SK-N-SH (cell line): ENCODE data around the gene HCN1. TPM values are rescaled to one million over a fixed set of nuclear protein-coding genes. Genes with fewer than 3 reads are reported as not detected.

ENCODE experiments used
- CTCF ChIA-PET: fragments of 300-600, 350-600 bp; formaldehyde crosslinking; extraction: SDS; loops from one replicate; lab custom pipeline; 2021; lab: Yijun Ruan, JAX
- POLR2A ChIA-PET: fragments of 350-600 bp; sonication (Branson Sonifier 250); formaldehyde crosslinking; extraction: SDS; loops from one replicate; lab custom pipeline; 2020; ENCODE audit warnings: antibody characterized with exemption, inconsistent platforms; lab: Yijun Ruan, JAX
- DNase-seq: peaks from one replicate; pipeline ENCODE4 v3.0.0; 2012
- H2AFZ ChIP-seq: fragments of 200-600 bp; sonication (generic); 2 replicates; pipeline ENCODE4 v1.8.1; 2016; ENCODE audit warnings: antibody characterized with exemption, mild to moderate bottlenecking, low read depth
- H3F3A ChIP-seq: fragments of 200-600 bp; sonication (generic); replicated peaks from 2 replicates; pipeline ENCODE3; 2016; ENCODE audit warnings: antibody characterized with exemption, mild to moderate bottlenecking; ENCODE audit not compliant: insufficient read depth
- H3K27ac ChIP-seq, 2 experiments: fragments of 200-500 bp in 1 of 2; fragments of 200-600 bp in 1 of 2; sonication (Bioruptor generic) in 1 of 2; sonication (generic), shearing (Covaris generic) in 1 of 2; 2 replicates each; pipeline versions ENCODE4 v1.5.1 to v1.6.1; 2014 to 2016; ENCODE audit warnings: low read depth in 2 of 2, inconsistent platforms in 1 of 2, low read length in 1 of 2, mild to moderate bottlenecking in 1 of 2, mixed read lengths in 1 of 2
- H3K27me3 ChIP-seq: fragments of 200-600 bp; sonication (generic), shearing (Covaris generic); 2 replicates; pipeline ENCODE4 v1.6.1; 2016; ENCODE audit warnings: mixed run types; ENCODE audit not compliant: insufficient read depth
- H3K36me3 ChIP-seq, 2 experiments: fragments of 200-500 bp in 1 of 2; fragments of 200-600 bp in 1 of 2; sonication (Bioruptor generic) in 1 of 2; sonication (generic) in 1 of 2; replicated peaks in 1 of 2; 2 replicates each; pipeline versions ENCODE3 to v1.5.1; 2014 to 2016; ENCODE audit warnings: low read length in 1 of 2, mild to moderate bottlenecking in 1 of 2; ENCODE audit not compliant: insufficient read depth in 2 of 2, control insufficient read depth in 1 of 2
- H3K4me1 ChIP-seq, 2 experiments: fragments of 200-500 bp in 1 of 2; fragments of 200-600 bp in 1 of 2; sonication (Bioruptor generic) in 1 of 2; sonication (generic), shearing (Covaris generic) in 1 of 2; 2 replicates each; pipeline versions ENCODE4 v1.5.1 to v1.6.1; 2014 to 2016; ENCODE audit warnings: low read depth in 1 of 2, low read length in 1 of 2, mixed run types in 1 of 2; ENCODE audit not compliant: insufficient read depth in 2 of 2, control insufficient read depth in 1 of 2
- H3K4me2 ChIP-seq: fragments of 200-600 bp; sonication (generic), shearing (Covaris generic); 2 replicates; pipeline ENCODE4 v1.6.1; 2017; ENCODE audit warnings: mixed run types
- H3K4me3 ChIP-seq, 2 experiments: fragments of 200-500 bp in 1 of 2; fragments of 200-600 bp in 1 of 2; sonication (Bioruptor generic) in 1 of 2; sonication (generic), shearing (Covaris generic) in 1 of 2; 2 replicates each; pipeline versions ENCODE4 v1.5.1 to v1.8.1; 2014 to 2016; ENCODE audit warnings: low read depth in 2 of 2, inconsistent platforms in 1 of 2, low read length in 1 of 2, mild to moderate bottlenecking in 1 of 2, mixed read lengths in 1 of 2, moderate library complexity in 1 of 2
- H3K79me2 ChIP-seq: fragments of 200-600 bp; sonication (generic); 2 replicates; pipeline ENCODE4 v1.8.1; 2017; ENCODE audit warnings: mild to moderate bottlenecking; ENCODE audit not compliant: insufficient read depth
- H3K9ac ChIP-seq: fragments of 200-600 bp; sonication (generic); 2 replicates; pipeline ENCODE4 v1.6.1; 2017; ENCODE audit warnings: mixed run types
- H3K9me2 ChIP-seq: fragments of 200-600 bp; sonication (generic); 2 replicates; pipeline ENCODE4 v1.6.1; 2017; ENCODE audit warnings: mixed run types
- H3K9me3 ChIP-seq: fragments of 200-600 bp; sonication (generic); 2 replicates; pipeline ENCODE4 v1.6.1; 2017; ENCODE audit warnings: mixed run types, mild to moderate bottlenecking, moderate library complexity
- H4K20me1 ChIP-seq: fragments of 200-600 bp; sonication (generic); 2 replicates; pipeline ENCODE4 v1.6.1; 2017; ENCODE audit warnings: mild to moderate bottlenecking, mixed run types; ENCODE audit not compliant: insufficient read depth
- CHD2 ChIP-seq: fragments of 150-350 bp; IDR thresholded peaks from 2 replicates; pipeline ENCODE4 v1.6.1; 2018; ENCODE audit warnings: low read length; ENCODE audit not compliant: partially characterized antibody
- ELF1 ChIP-seq: IDR thresholded peaks from 2 replicates; pipeline ENCODE4 v1.4.0; 2012
- EP300 ChIP-seq, 2 experiments: IDR thresholded peaks; 2 replicates each; pipeline versions ENCODE4 v1.4.0 to v1.6.1; 2012; ENCODE audit warnings: borderline replicate concordance in 1 of 2, low read depth in 1 of 2, low read length in 1 of 2
- EZH2phosphoT487 ChIP-seq: fragments of 200-600 bp; sonication (generic); IDR thresholded peaks from 2 replicates; pipeline ENCODE4 v1.6.1; 2017; ENCODE audit warnings: low read depth, mixed run types, mild to moderate bottlenecking, antibody characterized with exemption, moderate library complexity, borderline replicate concordance
- FOSL2 ChIP-seq: IDR thresholded peaks from 2 replicates; pipeline ENCODE4 v1.4.0; 2012; ENCODE audit warnings: low read depth, mild to moderate bottlenecking, moderate library complexity, borderline replicate concordance
- FOXJ3 ChIP-seq: sonication (generic); formaldehyde crosslinking; IDR thresholded peaks from 2 replicates; pipeline ENCODE4 v1.5.1; 2020; ENCODE audit warnings: mild to moderate bottlenecking, missing genetic modification reagents
- GATA2 ChIP-seq: sonication (generic); formaldehyde crosslinking; IDR thresholded peaks from 2 replicates; pipeline ENCODE4 v1.5.0; 2020; ENCODE audit warnings: mild to moderate bottlenecking, missing genetic modification reagents
- JUND ChIP-seq: IDR thresholded peaks from 2 replicates; pipeline ENCODE4 v1.4.0; 2012
- NFIC ChIP-seq: IDR thresholded peaks from 2 replicates; pipeline ENCODE4 v1.4.0; 2012; ENCODE audit warnings: borderline replicate concordance
- NRF1 ChIP-seq: IDR thresholded peaks from 2 replicates; pipeline ENCODE4 v1.6.1; 2012; ENCODE audit warnings: low read depth, mild to moderate bottlenecking, low read length
- PBX3 ChIP-seq: IDR thresholded peaks from 2 replicates; pipeline ENCODE4; 2012
- POLR2AphosphoS5 ChIP-seq: IDR thresholded peaks from 2 replicates; pipeline ENCODE4 v1.6.1; 2012; ENCODE audit warnings: low read depth, low read length
- RCOR1 ChIP-seq: fragments of 150-350 bp; IDR thresholded peaks from 2 replicates; pipeline ENCODE4 v1.6.1; 2017; ENCODE audit warnings: antibody characterized with exemption, low read length
- REST ChIP-seq: IDR thresholded peaks from 2 replicates; pipeline ENCODE4 v1.6.1; 2012; ENCODE audit warnings: mild to moderate bottlenecking, low read depth, low read length, moderate library complexity
- RFX5 ChIP-seq: IDR thresholded peaks from 2 replicates; pipeline ENCODE4 v1.6.1; 2012; ENCODE audit warnings: mild to moderate bottlenecking, improper control_type of control experiment, low read length
- RXRA ChIP-seq: IDR thresholded peaks from 2 replicates; pipeline ENCODE4 v1.4.0; 2012; ENCODE audit warnings: low read depth, mild to moderate bottlenecking, borderline replicate concordance
- SIN3A ChIP-seq: IDR thresholded peaks from 2 replicates; pipeline ENCODE4 v1.6.1; 2012; ENCODE audit warnings: low read depth, mild to moderate bottlenecking, low read length, moderate library complexity, borderline replicate concordance
- TEAD4 ChIP-seq: IDR thresholded peaks from 2 replicates; pipeline ENCODE4 v1.4.0; 2012; ENCODE audit warnings: mild to moderate bottlenecking, borderline replicate concordance; ENCODE audit not compliant: insufficient read depth
- WGBS: methylation state at CpG from one replicate; pipeline ENCODE4 v1.1.6; 2017; ENCODE audit warnings: low lambda C conversion rate; 5-methylcytosine and 5-hydroxymethylcytosine counted together
- polyA plus RNA-seq, 3 experiments: library from polyadenylated mRNA; depleted of rRNA; stranded (reverse); fragments of >200 nt; gene quantifications; 2 replicates each; pipeline ENCODE4 v1.2.3, GENCODE V29; 2012

The HCN1 gene
- polyA plus RNA-seq, 1 of the 3 experiments (the other 2 are of a cell fraction), result not detected

GRCh38 chr5:45260292-45260691, 435.9 kb downstream of the HCN1 start:
- H3K36me3 ChIP-seq, result no peaks in the 10 kb centered on the region
- 1% methylated on average over 3 of the region's 3 CpGs for WGBS
- H3K9ac ChIP-seq, result no peak overlapping the region
- ChIA-PET POLR2A (no interaction called here), CTCF (no interaction called here)
- no peaks in the 10 kb centered on the region for H3F3A ChIP-seq
- no peak overlapping the region for H3K27ac ChIP-seq
- no peak overlapping the region for H2AFZ ChIP-seq
- no peaks in the 10 kb centered on the region for H3K9me3 ChIP-seq
- no peaks in the 10 kb centered on the region for H3K79me2 ChIP-seq
- no peak overlapping the region for H3K4me3 ChIP-seq
- no peaks in the 10 kb centered on the region; a peak in 1 of 4 replicates for H3K4me1 ChIP-seq
- H3K4me2 ChIP-seq, result no peak overlapping the region
- H3K27me3 ChIP-seq, result peaks cover 7% of the 10 kb centered on the region; the same call in 1 of the 2 replicates
- DNase-seq, result no peak
- H3K9me2 ChIP-seq, result no peaks in the 10 kb centered on the region
- no peak for TF ChIP-seq TEAD4
- no peak for TF ChIP-seq PBX3
- no peak for TF ChIP-seq EP300 (IDR thresholded peaks at IDR 0.05; ENCODE audit: borderline replicate concordance in 1 of 2, low read depth in 1 of 2, low read length in 1 of 2)
- TF ChIP-seq JUND, result no peak
- no peak for TF ChIP-seq EZH2phosphoT487
- no peaks in the 10 kb centered on the region for H4K20me1 ChIP-seq

- no peaks in the 10 kb centered on the region for H3K4me1 ChIP-seq
- no peaks in the 10 kb centered on the region for H3K9me3 ChIP-seq
- no peak overlapping the region for H3K4me3 ChIP-seq
- H2AFZ ChIP-seq, result no peak overlapping the region
- no peak for TF ChIP-seq FOSL2
- H4K20me1 ChIP-seq, result no peaks in the 10 kb centered on the region
- H3K9ac ChIP-seq, result no peak overlapping the region
- H3K79me2 ChIP-seq, result no peaks in the 10 kb centered on the region
- DNase-seq, result no peak
- WGBS, result 4% methylated on average over 1 of the region's 1 CpG
- POLR2A ChIA-PET, result no interaction called here
- no peaks in the 10 kb centered on the region for H3K9me2 ChIP-seq
- no peaks in the 10 kb centered on the region for H3F3A ChIP-seq
- H3K27ac ChIP-seq, result no peak overlapping the region
- no peaks in the 10 kb centered on the region for H3K36me3 ChIP-seq
- CTCF ChIA-PET, result no interaction called here
- H3K4me2 ChIP-seq, result no peak overlapping the region
- no peaks in the 10 kb centered on the region for H3K27me3 ChIP-seq
Measured at GRCh38 chr5:45252978-45253377, 443.2 kb downstream of the HCN1 start.

- 26% methylated on average over 3 of the region's 3 CpGs for WGBS
- H3K36me3 ChIP-seq, result no peaks in the 10 kb centered on the region
- H2AFZ ChIP-seq, result no peak overlapping the region
- H3K79me2 ChIP-seq, result no peaks in the 10 kb centered on the region
- H4K20me1 ChIP-seq, result no peaks in the 10 kb centered on the region
- no peaks in the 10 kb centered on the region for H3K9me2 ChIP-seq
- no peaks in the 10 kb centered on the region for H3F3A ChIP-seq
- no peak overlapping the region for H3K9ac ChIP-seq
- no peak for DNase-seq
- ChIA-PET CTCF (no interaction called here), POLR2A (no interaction called here)
- no peak overlapping the region for H3K4me2 ChIP-seq
- H3K9me3 ChIP-seq, result no peaks in the 10 kb centered on the region
- H3K27me3 ChIP-seq, result no peaks in the 10 kb centered on the region
- no peak overlapping the region for H3K4me3 ChIP-seq
- H3K27ac ChIP-seq, result no peak overlapping the region
- H3K4me1 ChIP-seq, result no peaks in the 10 kb centered on the region
- no peak for TF ChIP-seq GATA2
- TF ChIP-seq CHD2, result no peak
- TF ChIP-seq ELF1, result no peak
- no peak for TF ChIP-seq RFX5
- no peak for TF ChIP-seq POLR2AphosphoS5
- TF ChIP-seq SIN3A, result no peak
- no peak for TF ChIP-seq RXRA
- no peak for TF ChIP-seq PBX3
- no peak for TF ChIP-seq REST
- no peak for TF ChIP-seq FOXJ3 (CRISPR knock-in tag)
- TF ChIP-seq RCOR1, result no peak
- TF ChIP-seq NFIC, result no peak
- no peak for TF ChIP-seq NRF1
Measured at GRCh38 chr5:45252541-45252940, 443.6 kb downstream of the HCN1 start.
